ENCODE data around the gene CTRB1. TPM values are rescaled to one million over a fixed set of nuclear protein-coding genes. Genes with fewer than 3 reads are reported as not detected.

Gene CTRB1
- total RNA-seq, 2 experiments from 2014 or later: not detected

DNA sequence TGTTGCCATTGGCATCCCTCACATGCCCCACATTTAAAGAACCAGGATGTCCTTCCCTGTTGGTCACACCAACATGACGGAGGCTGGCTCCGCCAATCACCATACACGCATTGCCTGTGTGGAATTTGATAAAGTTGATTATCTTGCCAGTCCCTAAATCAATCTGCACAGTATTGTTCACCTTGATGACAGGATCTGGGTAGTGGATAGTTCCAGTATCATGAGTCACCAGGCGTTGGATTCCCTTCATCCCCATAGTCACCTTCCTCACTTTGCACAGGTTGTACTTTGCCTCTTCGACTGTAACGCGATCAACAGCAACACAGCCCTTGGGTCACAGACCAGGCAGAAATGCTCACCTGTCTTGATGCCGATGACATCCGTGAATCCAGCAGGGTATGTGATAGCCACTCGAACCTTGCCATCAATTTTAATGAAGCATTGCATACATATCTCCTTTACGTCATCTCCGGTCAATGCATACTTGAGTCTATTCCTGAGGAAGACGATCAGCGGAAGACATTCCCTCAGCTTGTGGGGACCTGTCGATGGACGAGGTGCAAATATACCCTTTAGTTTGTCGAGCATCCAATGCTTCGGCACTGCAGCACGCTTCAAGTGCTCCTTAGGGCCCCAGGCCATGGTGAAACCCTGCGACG, 26.1 kb upstream of the CTRB1 start:
- DNase-seq (no peak), ATAC-seq (no peak)
- CTCF ChIA-PET: no interaction called here
- intact Hi-C loops (cut with micrococcal nuclease): no loop called here
- no peaks in the 10 kb centered on the region for H3K4me1 Mint-ChIP-seq (ENCODE audit: low read depth)
- no peak overlapping the region for H3K4me3 Mint-ChIP-seq
- POLR2A ChIA-PET: interaction anchor here (0.6 kb wide), 1 partner anchor 28 kb away, joined by 3 read pairs; no protein-coding TSS in a partner anchor
- H3K27ac Mint-ChIP-seq: no peak overlapping the region
- H3K9me3 Mint-ChIP-seq: no peaks in the 10 kb centered on the region
- peaks cover 5% of the 10 kb centered on the region for H3K27me3 Mint-ChIP-seq
- H3K36me3 Mint-ChIP-seq (ENCODE audit: low read depth): no peaks in the 10 kb centered on the region
- TF ChIP-seq CTCF (IDR thresholded peaks at IDR 0.05): no peak

DNA sequence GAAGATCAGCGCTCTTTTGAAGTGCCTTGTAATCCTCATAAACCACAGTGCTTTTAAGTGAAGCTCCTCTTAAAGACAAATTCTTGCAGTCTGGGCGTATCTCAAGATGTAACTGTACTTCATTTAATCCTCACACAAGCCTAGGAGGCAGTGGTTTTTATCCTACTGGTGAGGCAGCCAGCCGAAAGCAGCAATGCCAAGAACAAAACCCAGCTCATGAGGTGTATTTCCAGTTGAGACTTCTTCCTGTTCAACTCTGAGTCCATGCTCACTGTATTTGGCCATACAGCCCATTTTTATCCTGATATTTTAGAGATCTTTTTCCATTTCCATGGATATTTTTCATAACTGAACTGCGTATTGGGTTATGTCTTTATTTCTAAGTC, 25.5 kb upstream of the CTRB1 start:
- intact Hi-C loops (cut with micrococcal nuclease): no loop called here
- H3K4me3 Mint-ChIP-seq: no peak overlapping the region
- DNase-seq: no peak
- ATAC-seq: no peak
- POLR2A ChIA-PET: interaction anchor here (0.6 kb wide), 1 partner anchor 29 kb away, joined by 3 read pairs; no protein-coding TSS in a partner anchor
- H3K4me1 Mint-ChIP-seq (ENCODE audit: low read depth): no peaks in the 10 kb centered on the region
- H3K27ac Mint-ChIP-seq: no peak overlapping the region
- CTCF ChIA-PET: no interaction called here
- H3K27me3 Mint-ChIP-seq: peaks cover 11% of the 10 kb centered on the region
- no peak for TF ChIP-seq CTCF (IDR thresholded peaks at IDR 0.05)
- H3K9me3 Mint-ChIP-seq: no peaks in the 10 kb centered on the region
- H3K36me3 Mint-ChIP-seq (ENCODE audit: low read depth): no peaks in the 10 kb centered on the region

DNA sequence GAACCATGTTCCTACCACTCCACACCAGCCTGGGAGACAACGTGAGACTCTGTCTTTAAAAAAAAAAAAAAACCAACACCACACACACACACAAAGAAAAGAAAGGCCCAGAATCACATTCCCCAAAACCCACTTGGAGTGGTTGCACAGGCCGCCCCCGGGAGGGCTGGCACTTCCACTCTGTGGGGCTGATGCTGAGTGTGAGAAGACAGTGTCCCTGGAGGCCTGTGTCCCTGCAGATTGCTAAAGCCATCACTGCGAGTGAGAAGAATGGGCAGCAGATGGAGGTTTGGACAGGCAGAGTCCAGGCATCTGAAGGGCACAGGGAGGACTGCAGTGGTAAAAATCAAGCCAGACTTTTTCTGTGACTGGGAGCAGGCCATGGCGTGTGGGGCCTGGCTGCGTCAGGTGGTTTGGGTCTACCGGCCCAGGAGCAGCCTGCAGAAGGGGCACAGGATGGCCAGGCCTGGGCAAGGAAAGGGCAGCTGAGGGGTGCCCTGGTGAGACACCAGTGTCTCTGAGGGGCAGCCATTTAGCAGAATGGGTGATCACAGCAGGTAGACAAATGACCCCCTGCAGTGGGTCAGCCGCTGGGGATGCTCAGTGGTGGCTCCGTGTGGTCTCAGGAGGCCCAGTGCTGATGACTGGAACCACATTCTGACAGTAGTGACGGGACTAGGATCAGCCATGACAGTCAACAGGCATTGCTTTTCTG, 24.9 kb upstream of the CTRB1 start:
- Mint-ChIP-seq H3K36me3 (ENCODE audit: low read depth) (no peaks in the 10 kb centered on the region), H3K27ac (no peak overlapping the region), H3K4me3 (no peak overlapping the region), H3K27me3 (peaks cover 13% of the 10 kb centered on the region), H3K4me1 (ENCODE audit: low read depth) (no peaks in the 10 kb centered on the region), H3K9me3 (no peaks in the 10 kb centered on the region)
- DNase-seq (no peak), ATAC-seq (no peak)
- CTCF ChIA-PET: no interaction called here
- intact Hi-C loops (cut with micrococcal nuclease): no loop called here
- no peak for TF ChIP-seq CTCF (IDR thresholded peaks at IDR 0.05)
- POLR2A ChIA-PET: interaction anchor here (0.6 kb wide), 1 partner anchor 30 kb away, joined by 3 read pairs; no protein-coding TSS in a partner anchor

DNA sequence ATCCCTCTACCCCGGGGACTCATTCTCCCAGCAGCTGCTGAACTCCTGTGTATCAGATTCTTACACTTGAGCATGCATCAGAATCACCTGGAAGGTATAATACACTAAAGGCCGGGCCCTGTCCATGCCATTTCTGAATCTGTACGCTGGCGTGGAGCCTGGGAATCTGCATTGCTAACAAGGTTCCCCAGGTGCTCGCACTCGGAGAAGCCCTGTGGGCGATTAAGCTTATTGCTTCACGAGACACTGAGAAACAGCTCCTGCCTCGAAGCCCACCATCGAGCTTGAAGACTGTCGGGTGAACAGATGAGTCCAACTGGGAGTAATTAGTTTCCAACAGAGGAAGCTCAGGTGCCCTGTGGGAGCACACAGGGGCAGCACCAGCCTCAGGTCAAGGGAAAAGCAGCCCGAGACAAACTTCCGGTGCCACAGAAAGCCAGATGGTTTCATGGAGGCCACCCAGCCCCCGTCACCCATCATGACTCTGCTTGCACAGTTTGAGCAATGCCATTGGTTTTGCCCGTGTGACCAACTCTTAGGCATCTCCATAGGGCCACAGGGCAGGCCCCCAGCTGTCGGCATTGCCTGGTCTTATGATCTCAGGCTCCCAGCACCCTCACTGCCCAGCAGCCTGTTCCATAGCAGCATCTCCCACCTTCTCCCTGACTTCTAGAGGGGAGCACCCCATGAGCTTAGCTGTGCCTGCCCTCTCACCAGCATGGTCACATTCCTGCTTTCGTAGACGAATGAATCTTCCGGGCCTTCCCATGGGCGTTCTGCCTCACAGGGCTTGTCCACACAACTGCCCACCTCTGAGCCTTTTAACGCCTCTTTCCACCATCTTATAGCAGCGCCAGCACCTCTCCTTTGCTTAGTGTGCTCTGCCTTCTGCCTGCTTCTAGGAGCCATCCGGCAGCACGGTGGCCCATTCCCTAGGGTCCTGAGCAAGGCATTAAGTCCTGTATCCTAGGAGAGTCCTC, 22.7 kb upstream of the CTRB1 start:
- intact Hi-C loops (cut with micrococcal nuclease): loop anchor here (5.0 kb wide), 2 partner anchors 36 to 191 kb away; no protein-coding TSS in a partner anchor
- no peak for ATAC-seq

More for the DNA sequence above, 22.7 kb upstream of the CTRB1 start:
- no peak for TF ChIP-seq CTCF (IDR thresholded peaks at IDR 0.05)
- Mint-ChIP-seq H3K9me3 (no peaks in the 10 kb centered on the region), H3K27me3 (peaks cover 13% of the 10 kb centered on the region), H3K4me1 (ENCODE audit: low read depth) (peaks cover 10% of the 10 kb centered on the region), H3K36me3 (ENCODE audit: low read depth) (no peaks in the 10 kb centered on the region), H3K4me3 (no peak overlapping the region), H3K27ac (no peak overlapping the region)
- DNase-seq: no peak
- ChIA-PET POLR2A (no interaction called here), CTCF (interaction anchor here (0.8 to 7.7 kb wide), 6 partner anchors 22 to 568 kb away, joined by 3 to 88 read pairs (median 32); partner anchors contain the start of gene CTRB1)
